GM20431 (cell line): ENCODE data around the gene SMCO2.
"Not testable (repeated sequence)": the region's sequence is repeated elsewhere in the genome, so short reads cannot be mapped to it uniquely, and the experiment has no call there.

Source experiments
- in situ Hi-C: fragments of 300-500 bp; cut with MseI, MboI; formaldehyde crosslinking; loops from one replicate; pipeline ENCODE4 v1.15.0; 2020; ENCODE audit warnings: low sequenced_read_pairs; ENCODE audit not compliant: unreplicated experiment

The SMCO2 gene

DNA sequence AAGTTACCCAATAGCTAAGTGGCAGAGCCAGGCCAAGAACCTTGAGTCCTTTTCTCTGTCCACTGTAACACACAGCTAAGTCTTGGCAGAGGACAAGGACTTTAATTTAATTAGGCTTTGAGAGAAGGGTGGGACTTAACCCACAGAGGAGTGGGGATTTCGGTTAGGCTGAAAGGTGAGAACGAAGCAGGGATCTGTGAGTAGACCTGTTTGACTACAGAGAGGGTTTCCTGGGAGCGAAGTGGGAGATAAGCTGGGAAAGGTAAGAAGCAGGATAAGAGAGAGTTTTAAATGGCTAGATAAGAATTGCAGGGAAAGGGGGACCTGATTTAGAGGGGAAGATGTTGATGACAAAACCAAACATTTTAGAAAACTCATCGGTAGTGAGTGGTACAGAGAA lies 75.4 kb downstream of the SMCO2 start:
- in situ Hi-C loops, result no loop called here

- in situ Hi-C loops, result no loop called here
Measured at GRCh38 chr12:27523305-27523641, 76.7 kb downstream of the SMCO2 start.

DNA sequence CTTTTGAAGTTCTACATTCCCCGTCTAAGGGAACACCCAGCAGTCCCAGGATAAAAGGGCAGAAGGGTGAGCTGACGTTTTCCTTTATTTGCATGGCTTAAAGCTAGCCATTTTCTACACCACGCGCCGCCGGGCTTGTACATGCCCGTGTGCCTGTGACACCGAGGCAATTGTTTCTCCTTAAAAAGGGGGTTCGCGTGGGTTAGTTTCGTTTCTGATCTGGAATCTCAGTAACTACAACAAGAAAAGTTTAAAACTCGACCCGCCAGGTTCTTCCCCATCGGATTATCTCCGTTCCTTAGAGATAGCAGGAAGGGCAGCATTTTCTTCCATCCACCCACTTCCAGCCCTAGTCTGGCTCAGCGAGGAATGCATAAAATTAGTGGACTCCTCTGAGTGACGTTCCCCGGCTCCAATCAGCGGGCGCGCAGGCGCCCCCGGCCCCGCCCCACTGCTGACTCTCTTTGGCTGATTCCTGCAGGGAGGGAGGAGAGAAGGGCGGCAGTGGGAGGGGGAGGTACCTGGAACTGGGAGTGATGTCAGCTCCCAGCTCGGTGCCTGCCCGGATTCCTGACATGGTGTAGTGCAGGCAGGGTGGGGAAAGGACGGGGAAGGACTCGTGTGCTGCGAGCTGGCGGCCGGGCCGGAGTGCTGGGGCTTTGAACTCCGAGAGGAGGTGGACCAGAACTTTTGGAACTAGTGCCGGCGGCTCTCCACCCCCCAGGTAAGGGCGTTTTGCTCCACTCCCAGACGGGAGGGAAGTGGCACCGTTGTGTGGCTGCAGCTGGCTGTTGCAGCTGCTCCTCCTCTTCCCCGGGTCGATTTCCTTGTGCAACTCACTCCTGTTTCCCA lies 77.3 kb downstream of the SMCO2 start, which contains the start of gene PPFIBP1:
TSS of gene PPFIBP1 (plus strand) at position 565 of the 852 bp plus-strand sequence. CDS start 109,191 bp downstream, outside the sequence.
- in situ Hi-C loops, result no loop called here

- in situ Hi-C loops, result no loop called here
Measured at GRCh38 chr12:27524494-27524835, 77.9 kb downstream of the SMCO2 start.

GRCh38 chr12:27524839-27525753 lies 78.6 kb downstream of the SMCO2 start:
- in situ Hi-C loops, result no loop called here

DNA sequence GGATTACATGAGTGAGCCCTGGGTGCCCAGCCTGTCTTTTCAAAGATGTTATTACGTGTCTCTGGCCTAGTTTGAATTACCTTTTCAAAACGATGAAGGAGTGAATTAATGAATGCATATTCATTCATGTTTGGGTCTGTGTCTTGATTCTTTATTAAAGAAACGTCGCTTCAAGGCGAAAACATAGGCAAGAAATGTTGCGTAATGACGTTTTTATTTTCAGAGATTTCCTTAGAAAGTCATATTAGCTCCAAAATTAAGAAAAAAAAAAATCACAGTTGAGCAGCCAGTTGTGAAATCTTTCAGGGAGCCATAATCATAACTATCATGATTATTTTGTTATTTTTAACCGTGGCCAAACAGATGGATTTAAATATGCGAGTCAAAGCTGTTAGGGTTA lies 81.0 kb downstream of the SMCO2 start:
- in situ Hi-C loops, result no loop called here

DNA sequence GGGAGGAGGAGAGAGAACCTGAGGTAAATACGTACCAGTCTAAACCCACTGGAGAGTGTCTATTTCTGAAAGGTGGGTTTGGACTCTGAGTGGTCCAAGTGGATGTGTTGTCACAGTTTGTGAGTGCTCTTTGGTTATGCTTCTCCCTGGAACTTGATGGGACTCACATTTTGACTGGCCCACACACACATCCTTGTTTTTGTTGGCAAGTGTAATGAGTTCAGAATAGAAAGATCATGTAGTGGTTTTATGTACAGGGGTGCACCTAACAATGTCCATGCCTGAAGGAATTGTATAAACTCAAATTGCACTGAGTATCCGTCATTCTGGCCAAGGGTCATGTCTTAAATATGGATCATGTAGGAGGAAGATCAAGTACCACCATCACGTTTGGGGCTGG lies 82.3 kb downstream of the SMCO2 start:
- in situ Hi-C loops, result no loop called here

- in situ Hi-C loops, result no loop called here
Measured at GRCh38 chr12:27530157-27530922, 83.8 kb downstream of the SMCO2 start.

GRCh38 chr12:27531896-27532295 lies 85.4 kb downstream of the SMCO2 start:
- in situ Hi-C loops, result no loop called here

- in situ Hi-C loops, result no loop called here
Measured at GRCh38 chr12:27534060-27534764, 87.7 kb downstream of the SMCO2 start.

DNA sequence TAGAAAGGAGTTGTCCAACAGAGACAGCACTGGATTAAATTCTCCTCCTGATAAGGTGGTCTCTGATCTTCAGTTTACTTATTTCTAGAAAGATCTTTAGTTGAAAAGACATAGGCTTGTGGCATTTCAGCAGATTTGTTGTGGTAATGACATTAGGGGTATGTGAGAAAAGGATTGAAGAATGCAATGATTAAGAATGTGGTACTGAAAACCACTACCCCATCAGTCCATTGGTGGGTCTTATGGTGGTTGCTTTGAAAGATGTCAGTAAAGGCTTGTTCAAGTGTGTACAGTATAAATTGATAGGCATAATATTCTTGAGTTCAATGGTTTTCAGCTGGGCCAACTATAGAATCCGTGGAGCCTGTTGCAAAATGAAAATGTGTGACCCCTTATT lies 88.2 kb downstream of the SMCO2 start:
- in situ Hi-C loops, result no loop called here

DNA sequence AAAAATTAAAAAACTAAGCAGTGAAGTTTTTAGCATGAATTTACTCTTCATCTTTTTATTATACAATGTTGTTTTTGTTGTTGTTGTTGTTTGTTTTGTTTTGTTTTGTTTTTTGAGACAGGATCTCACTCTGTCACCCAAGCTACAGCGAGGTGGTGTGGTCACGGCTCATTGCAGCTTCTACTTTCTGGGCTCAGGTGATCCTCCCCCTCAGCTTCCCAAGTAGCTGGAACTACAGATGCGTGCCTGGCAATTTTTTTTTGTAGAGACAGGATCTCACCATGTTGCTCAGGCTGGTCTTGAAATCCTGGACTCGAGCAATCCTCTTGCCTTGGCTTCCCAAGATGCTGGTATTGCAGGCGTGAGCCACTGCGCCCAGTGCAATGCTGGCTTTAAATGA lies 88.8 kb downstream of the SMCO2 start:
- in situ Hi-C loops, result no loop called here

DNA sequence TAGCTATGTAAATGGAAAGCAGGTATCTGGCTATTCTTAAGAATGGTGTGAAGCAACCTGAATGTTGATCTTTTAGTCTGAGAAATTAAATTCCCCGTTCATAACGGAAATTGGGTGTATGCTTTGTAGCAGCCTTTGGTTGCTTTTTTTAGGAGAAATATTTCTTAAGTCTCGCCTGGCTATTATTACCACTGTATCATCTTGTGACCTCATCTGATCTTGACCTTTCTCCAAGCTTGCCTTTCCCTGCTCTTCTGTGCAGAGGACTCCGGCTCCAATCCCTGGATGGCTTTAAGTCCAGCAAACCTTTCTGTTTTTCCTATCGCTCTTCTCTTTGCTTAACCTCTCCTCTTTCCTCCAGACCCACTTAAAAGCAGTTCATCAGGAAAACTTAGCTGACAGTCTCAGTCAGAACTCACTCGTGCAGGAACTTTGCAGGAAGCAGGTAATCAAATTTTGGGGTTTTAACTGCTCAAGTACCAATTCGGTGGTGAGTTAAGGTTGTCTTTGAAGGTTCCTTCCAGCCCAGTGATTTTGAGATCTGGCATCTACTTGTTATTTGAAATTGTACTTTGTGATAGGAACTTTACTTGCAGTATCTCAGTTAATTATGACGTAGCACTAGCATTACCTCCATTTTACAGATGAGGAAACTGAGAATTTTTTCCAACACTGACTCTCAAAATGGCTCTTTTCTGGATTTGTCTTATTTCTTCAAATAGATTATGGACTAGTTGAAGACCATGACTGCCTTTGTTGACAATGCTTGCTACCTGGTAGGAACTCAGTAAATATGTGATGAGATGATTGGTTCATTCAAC lies 91.5 kb downstream of the SMCO2 start:
- in situ Hi-C loops, result no loop called here

DNA sequence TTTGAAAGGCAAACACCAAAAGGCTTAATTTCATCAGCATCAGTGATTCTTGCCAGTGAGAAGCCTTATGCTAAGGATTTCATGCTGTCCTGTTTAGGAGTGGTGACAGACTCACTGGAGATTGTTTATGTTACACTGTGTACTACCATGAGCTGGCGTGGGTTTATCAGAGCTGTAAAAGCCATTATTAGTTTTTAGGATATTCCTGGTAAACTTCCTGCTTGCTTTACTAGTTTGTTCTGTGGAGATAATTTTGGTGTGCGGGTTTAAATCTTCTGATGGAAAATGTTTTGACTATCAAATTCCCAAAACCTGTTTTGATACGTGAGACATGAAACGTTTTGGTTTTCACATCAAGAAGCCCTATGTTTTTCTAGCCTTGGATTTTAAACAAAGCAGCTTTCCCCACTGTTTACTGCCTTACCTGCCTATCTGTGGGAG lies 92.7 kb downstream of the SMCO2 start:
- in situ Hi-C loops, result no loop called here

GRCh38 chr12:27541031-27541719 lies 94.6 kb downstream of the SMCO2 start:
- in situ Hi-C loops, result no loop called here

- in situ Hi-C loops, result no loop called here
Measured at GRCh38 chr12:27542628-27543027, 96.1 kb downstream of the SMCO2 start.

- in situ Hi-C loops, result not testable (repeated sequence)
Measured at GRCh38 chr12:27544858-27545257, 98.3 kb downstream of the SMCO2 start.

GRCh38 chr12:27545665-27546064 lies 99.1 kb downstream of the SMCO2 start:
- in situ Hi-C loops, result no loop called here
